ENCODE measurements around the gene PDE4D.
"Not testable (repeated sequence)": the region's sequence is repeated elsewhere in the genome, so short reads cannot be mapped to it uniquely, and the experiment has no call there.

GRCh38 chr5:59784708-59785107 is 108.8 kb downstream of the PDE4D start:
- TF ChIP-seq EP300 (IDR thresholded peaks at IDR 0.05): not testable (repeated sequence)
- TF ChIP-seq, protein P1, sequence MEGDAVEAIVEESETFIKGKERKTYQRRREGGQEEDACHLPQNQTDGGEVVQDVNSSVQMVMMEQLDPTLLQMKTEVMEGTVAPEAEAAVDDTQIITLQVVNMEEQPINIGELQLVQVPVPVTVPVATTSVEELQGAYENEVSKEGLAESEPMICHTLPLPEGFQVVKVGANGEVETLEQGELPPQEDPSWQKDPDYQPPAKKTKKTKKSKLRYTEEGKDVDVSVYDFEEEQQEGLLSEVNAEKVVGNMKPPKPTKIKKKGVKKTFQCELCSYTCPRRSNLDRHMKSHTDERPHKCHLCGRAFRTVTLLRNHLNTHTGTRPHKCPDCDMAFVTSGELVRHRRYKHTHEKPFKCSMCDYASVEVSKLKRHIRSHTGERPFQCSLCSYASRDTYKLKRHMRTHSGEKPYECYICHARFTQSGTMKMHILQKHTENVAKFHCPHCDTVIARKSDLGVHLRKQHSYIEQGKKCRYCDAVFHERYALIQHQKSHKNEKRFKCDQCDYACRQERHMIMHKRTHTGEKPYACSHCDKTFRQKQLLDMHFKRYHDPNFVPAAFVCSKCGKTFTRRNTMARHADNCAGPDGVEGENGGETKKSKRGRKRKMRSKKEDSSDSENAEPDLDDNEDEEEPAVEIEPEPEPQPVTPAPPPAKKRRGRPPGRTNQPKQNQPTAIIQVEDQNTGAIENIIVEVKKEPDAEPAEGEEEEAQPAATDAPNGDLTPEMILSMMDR (IDR thresholded peaks at IDR 0.05): not testable (repeated sequence)

Measured in tibial nerve (tissue), 4 donors.